B cell (primary cell): ENCODE measurements around the gene CYFIP1. TPM values are rescaled to one million over a fixed set of nuclear protein-coding genes. Genes with fewer than 3 reads are reported as not detected.

Source experiments
- ATAC-seq: fragments of 200-7000 bp; cut with Tn5 transposase; one replicate; pipeline ENCODE4 v1.10.0; 2021; ENCODE audit warnings: low read depth, mild to moderate bottlenecking, moderate number of reproducible peaks, moderate library complexity
- CTCF ChIA-PET: fragments of 350-600 bp; sonication (Branson Sonifier 250); formaldehyde crosslinking; loops from one replicate; lab custom pipeline; 2021; ENCODE audit warnings: antibody characterized with exemption, inconsistent platforms; lab: Charles Lee
- POLR2A ChIA-PET: fragments of 350-600 bp; sonication (Branson Sonifier 250); formaldehyde crosslinking; loops from one replicate; lab custom pipeline; 2021; ENCODE audit warnings: antibody characterized with exemption; lab: Charles Lee
- DNase-seq: peaks from one replicate; pipeline ENCODE4 v3.0.0; 2013
- H2AFZ ChIP-seq: 2 replicates; pipeline ENCODE4 v1.6.1; 2012; ENCODE audit warnings: mild to moderate bottlenecking, low read depth, low read length; ENCODE audit not compliant: insufficient read depth, poor library complexity, severe bottlenecking
- H3K27ac ChIP-seq, 2 donors: 1 replicate in 1 of 2; 2 replicates in 1 of 2; pipeline ENCODE4 v1.5.1; 2012 to 2013; ENCODE audit warnings: low read length in 2 of 2, mild to moderate bottlenecking in 2 of 2, moderate library complexity in 1 of 2
- H3K27me3 ChIP-seq, 4 experiments: fragments of 200-600 bp in 1 of 4; sonication (generic) in 1 of 4; replicated peaks in 1 of 4; 1 replicate in 2 of 4; 2 replicates in 2 of 4; pipeline versions ENCODE4 v1.6.1 to v1.7.0; 2013 to 2016; ENCODE audit warnings: low read length in 3 of 4, mild to moderate bottlenecking in 2 of 4, mixed read lengths in 1 of 4, moderate library complexity in 1 of 4; ENCODE audit not compliant: insufficient read depth in 4 of 4, control insufficient read depth in 3 of 4; ENCODE audit errors: control extremely low read depth in 1 of 4
- H3K36me3 ChIP-seq, 2 experiments: replicated peaks in 1 of 2; 1 replicate in 1 of 2; 2 replicates in 1 of 2; pipeline versions ENCODE4 v1.6.1 to v1.7.1; 2013; ENCODE audit warnings: low read length in 1 of 2; ENCODE audit not compliant: insufficient read depth in 2 of 2, control insufficient read depth in 1 of 2; ENCODE audit errors: control extremely low read depth in 1 of 2, extremely low read depth in 1 of 2
- H3K4me1 ChIP-seq, 2 donors: fragments of 200-600 bp in 1 of 2; sonication (generic) in 1 of 2; 1 replicate in 1 of 2; 2 replicates in 1 of 2; pipeline versions ENCODE4 v1.5.1 to v1.6.1; 2013 to 2017; ENCODE audit warnings: low read length in 2 of 2; ENCODE audit not compliant: control insufficient read depth in 2 of 2, insufficient read depth in 2 of 2
- H3K4me2 ChIP-seq: replicated peaks from 2 replicates; pipeline ENCODE3; 2012; ENCODE audit warnings: mild to moderate bottlenecking, low read depth, low read length; ENCODE audit not compliant: poor library complexity, severe bottlenecking
- H3K4me3 ChIP-seq, 5 experiments: fragments of 200-600 bp in 1 of 5; sonication (generic) in 1 of 5; 1 replicate in 3 of 5; 2 replicates in 2 of 5; pipeline versions ENCODE4 v1.5.1 to v1.7.0; 2011 to 2016; ENCODE audit warnings: low read length in 4 of 5, mild to moderate bottlenecking in 4 of 5, low read depth in 2 of 5, control low read depth in 1 of 5, moderate library complexity in 1 of 5; ENCODE audit not compliant: insufficient read depth in 1 of 5; ENCODE audit errors: control extremely low read depth in 1 of 5, extremely low read depth in 1 of 5
- H3K79me2 ChIP-seq: fragments of 200-600 bp; sonication (generic); one replicate; pipeline ENCODE4 v1.6.0; 2016; ENCODE audit warnings: low read length; ENCODE audit not compliant: control insufficient read depth, insufficient read depth
- H3K9ac ChIP-seq: fragments of 200-600 bp; sonication (generic); 2 replicates; pipeline ENCODE4 v1.6.1; 2017; ENCODE audit warnings: mild to moderate bottlenecking, low read length, moderate library complexity
- H3K9me3 ChIP-seq, 3 donors: one replicate each; pipeline versions ENCODE4 v1.6.1 to v1.7.1; 2013; ENCODE audit warnings: low read length in 2 of 3; ENCODE audit not compliant: control insufficient read depth in 2 of 3, insufficient read depth in 1 of 3; ENCODE audit errors: control extremely low read depth in 1 of 3
- H4K20me1 ChIP-seq: 2 replicates; pipeline ENCODE4 v1.6.0; 2012; ENCODE audit warnings: mild to moderate bottlenecking, low read length; ENCODE audit not compliant: insufficient read depth, control insufficient read depth, poor library complexity, severe bottlenecking
- H3K27ac Mint-ChIP-seq: one replicate; pipeline ENCODE4 v1.8.0; 2021; ENCODE audit warnings: mixed read lengths
- H3K27me3 Mint-ChIP-seq: one replicate; pipeline ENCODE4 v1.8.0; 2021; ENCODE audit warnings: mixed read lengths
- H3K4me1 Mint-ChIP-seq: one replicate; pipeline ENCODE4 v1.8.0; 2021; ENCODE audit warnings: mixed read lengths
- H3K4me3 Mint-ChIP-seq: one replicate; pipeline ENCODE4 v1.8.0; 2021; ENCODE audit warnings: mixed read lengths
- H3K9me3 Mint-ChIP-seq: one replicate; pipeline ENCODE4 v1.8.0; 2022; ENCODE audit warnings: mixed read lengths; ENCODE audit not compliant: insufficient read depth
- CTCF ChIP-seq: fragments of 200-600 bp; IDR thresholded peaks from one replicate; pipeline ENCODE4 v1.8.0; 2022; ENCODE audit warnings: antibody characterized with exemption, mild to moderate bottlenecking
- EZH2 ChIP-seq: IDR thresholded peaks from 2 replicates; pipeline ENCODE4 v1.6.1; 2012; ENCODE audit warnings: borderline replicate concordance, low read depth, mild to moderate bottlenecking, moderate library complexity, low read length; ENCODE audit not compliant: insufficient read depth, poor library complexity, severe bottlenecking
- WGBS: methylation state at CpG from one replicate; pipeline ENCODE4 v1.1.5; 2013; ENCODE audit warnings: missing lambda C conversion rate; ENCODE audit not compliant: insufficient coverage; 5-methylcytosine and 5-hydroxymethylcytosine counted together
- intact Hi-C: fragments of 100-400 bp; cut with micrococcal nuclease; formaldehyde crosslinking; loops from one replicate; pipeline ENCODE4 v1.10.0; 2022
- polyA plus RNA-seq: library from polyadenylated mRNA; depleted of rRNA; stranded (reverse); fragments of >200 nt; gene quantifications from 2 replicates; pipeline ENCODE4 v1.2.3, GENCODE V29; 2012
- total RNA-seq, 2 donors: library from RNA; stranded (reverse); fragments of 120-200 nt in 1 of 2; gene quantifications; 1 replicate in 1 of 2; 2 replicates in 1 of 2; pipeline versions ENCODE4 v1.2.3 to v1.2.4, GENCODE V29; 2013 to 2022

The CYFIP1 gene
- total and polyA plus RNA-seq, 2 donors (not counting 1 experiment from before 2014, with no cell fraction given): 6.2 to 13.5 TPM

- Histone ChIP-seq H4K20me1 (no peaks in the 10 kb centered on the region), H2AFZ (no peak overlapping the region), H3K4me2 (no peak overlapping the region), H3K27ac (no peak overlapping the region), H3K4me3 (no peak overlapping the region), H3K27me3 (no peaks in the 10 kb centered on the region), H3K79me2 (no peaks in the 10 kb centered on the region), H3K36me3 (no peaks in the 10 kb centered on the region), H3K9ac (no peak overlapping the region), H3K9me3 (no peaks in the 10 kb centered on the region), H3K4me1 (no peaks in the 10 kb centered on the region)
- ChIA-PET POLR2A (no interaction called here), CTCF (no interaction called here)
- Mint-ChIP-seq H3K27me3 (no peaks in the 10 kb centered on the region), H3K4me1 (no peaks in the 10 kb centered on the region), H3K27ac (no peak overlapping the region), H3K4me3 (no peak overlapping the region), H3K9me3 (no peaks in the 10 kb centered on the region)
- ATAC-seq (no peak), DNase-seq (no peak)
- whole genome bisulfite sequencing: 94% methylated on average over 5 of the region's 5 CpGs
- intact Hi-C loops: no loop called here
- TF ChIP-seq EZH2: no peak
- TF ChIP-seq CTCF: no peak
Observed at GRCh38 chr15:22922003-22922402, 58.2 kb downstream of the CYFIP1 start.

GRCh38 chr15:22919171-22919570 lies 61.0 kb downstream of the CYFIP1 start:
- no peaks in the 10 kb centered on the region for H3K9me3 ChIP-seq
- ATAC-seq: no peak
- Mint-ChIP-seq H3K4me3 (no peak overlapping the region), H3K9me3 (no peaks in the 10 kb centered on the region), H3K4me1 (no peaks in the 10 kb centered on the region), H3K27me3 (no peaks in the 10 kb centered on the region), H3K27ac (no peak overlapping the region)
- H3K4me2 ChIP-seq: no peak overlapping the region
- intact Hi-C loops: no loop called here
- no peak overlapping the region for H2AFZ ChIP-seq
- H3K36me3 ChIP-seq: no peaks in the 10 kb centered on the region
- H3K4me1 ChIP-seq: no peaks in the 10 kb centered on the region
- H3K27ac ChIP-seq: no peak overlapping the region
- H3K79me2 ChIP-seq: no peaks in the 10 kb centered on the region
- no peaks in the 10 kb centered on the region for H3K27me3 ChIP-seq
- no peak for DNase-seq
- ChIA-PET CTCF (no interaction called here), POLR2A (no interaction called here)
- WGBS: 63% methylated on average over 3 of the region's 3 CpGs
- TF ChIP-seq EZH2: no peak
- no peak for TF ChIP-seq CTCF
- H4K20me1 ChIP-seq: no peaks in the 10 kb centered on the region
- no peak overlapping the region for H3K9ac ChIP-seq
- H3K4me3 ChIP-seq: no peak overlapping the region
